Globus pallidus (tissue), 1 donor: ENCODE measurements around the gene NFKBIB.
"Not testable (repeated sequence)": the region's sequence is repeated elsewhere in the genome, so short reads cannot be mapped to it uniquely, and the experiment has no call there.

ENCODE experiments used
- DNase-seq: peaks from one replicate; pipeline ENCODE4 v3.0.0-alpha.2; 2015; ENCODE audit warnings: low spot score

The NFKBIB gene

GRCh38 chr19:38875656-38876395 lies 23.9 kb upstream of the NFKBIB start:
- no peak for DNase-seq

- DNase-seq, result no peak
Measured at GRCh38 chr19:38877781-38878574, 21.8 kb upstream of the NFKBIB start, which contains the start of gene RINL. Gene RINL, minus strand, starts transcription at chr19:38878275. Its CDS starts 1,533 bp downstream, at chr19:38876742.

GRCh38 chr19:38878575-38879399 lies 21.0 kb upstream of the NFKBIB start:
- no peak for DNase-seq

GRCh38 chr19:38879400-38879751 lies 20.4 kb upstream of the NFKBIB start:
- DNase-seq, result no peak

- no peak for DNase-seq
Measured at GRCh38 chr19:38880076-38880881, 19.5 kb upstream of the NFKBIB start.

- DNase-seq, result no peak
Measured at GRCh38 chr19:38880882-38881609, 18.7 kb upstream of the NFKBIB start.

- DNase-seq, result no peak
Measured at GRCh38 chr19:38883286-38883685, 16.5 kb upstream of the NFKBIB start.

- not testable (repeated sequence) for DNase-seq
Measured at GRCh38 chr19:38884691-38885090, 15.1 kb upstream of the NFKBIB start.

- DNase-seq, result no peak
Measured at GRCh38 chr19:38888876-38889275, 10.9 kb upstream of the NFKBIB start.

- no peak for DNase-seq
Measured at GRCh38 chr19:38889803-38890202, 10.0 kb upstream of the NFKBIB start.

GRCh38 chr19:38890686-38891085 lies 9.1 kb upstream of the NFKBIB start:
- no peak for DNase-seq

- peak; percentile 89 for DNase-seq
Measured at GRCh38 chr19:38891771-38892170, 8.0 kb upstream of the NFKBIB start.

GRCh38 chr19:38892841-38893240 lies 6.9 kb upstream of the NFKBIB start:
- DNase-seq, result no peak

- no peak for DNase-seq
Measured at GRCh38 chr19:38893341-38893771, 6.4 kb upstream of the NFKBIB start.

GRCh38 chr19:38894968-38895367 lies 4.8 kb upstream of the NFKBIB start:
- DNase-seq, result no peak

- DNase-seq, result peak; percentile 43
Measured at GRCh38 chr19:38898788-38899446, 852 bp upstream of the NFKBIB start.

GRCh38 chr19:38900202-38900629 lies 447 bp downstream of the NFKBIB start:
- DNase-seq, result no peak

GRCh38 chr19:38900743-38901190 lies 998 bp downstream of the NFKBIB start:
- no peak for DNase-seq

GRCh38 chr19:38901683-38902082 lies 1.9 kb downstream of the NFKBIB start:
- DNase-seq, result no peak
